Stimulated activated naive CD8-positive, alpha-beta T cell treated with anti-CD3 and anti-CD28 coated beads, Interleukin-15, amount 100 ng/mL, for 72 hours (primary cell): ENCODE measurements around the gene RSPH6A.

Experiments
- ATAC-seq: fragments of 150-1000 bp; cut with Tn5 transposase; 2 replicates; pipeline ENCODE4 v1.10.0; 2021; ENCODE audit warnings: mild to moderate bottlenecking, moderate library complexity
- DNase-seq, 2 donors: peaks; one replicate each; pipeline ENCODE4 v3.0.0; 2021 to 2022
- H3K27ac Mint-ChIP-seq, 2 donors: one replicate each; pipeline ENCODE4 v1.8.0; 2022; ENCODE audit warnings: mild to moderate bottlenecking in 2 of 2, mixed read lengths in 2 of 2, moderate library complexity in 2 of 2
- H3K27me3 Mint-ChIP-seq: one replicate; pipeline ENCODE4 v1.8.0; 2022; ENCODE audit warnings: mixed read lengths
- H3K4me1 Mint-ChIP-seq: one replicate; pipeline ENCODE4 v1.8.0; 2022; ENCODE audit warnings: mild to moderate bottlenecking, mixed read lengths
- H3K4me3 Mint-ChIP-seq, 2 donors: one replicate each; pipeline ENCODE4 v1.8.0; 2022; ENCODE audit warnings: mild to moderate bottlenecking in 2 of 2, mixed read lengths in 2 of 2, moderate library complexity in 1 of 2
- H3K9me3 Mint-ChIP-seq, 2 donors: one replicate each; pipeline ENCODE4 v1.8.0; 2022; ENCODE audit warnings: mixed read lengths in 2 of 2

RSPH6A gene

DNA sequence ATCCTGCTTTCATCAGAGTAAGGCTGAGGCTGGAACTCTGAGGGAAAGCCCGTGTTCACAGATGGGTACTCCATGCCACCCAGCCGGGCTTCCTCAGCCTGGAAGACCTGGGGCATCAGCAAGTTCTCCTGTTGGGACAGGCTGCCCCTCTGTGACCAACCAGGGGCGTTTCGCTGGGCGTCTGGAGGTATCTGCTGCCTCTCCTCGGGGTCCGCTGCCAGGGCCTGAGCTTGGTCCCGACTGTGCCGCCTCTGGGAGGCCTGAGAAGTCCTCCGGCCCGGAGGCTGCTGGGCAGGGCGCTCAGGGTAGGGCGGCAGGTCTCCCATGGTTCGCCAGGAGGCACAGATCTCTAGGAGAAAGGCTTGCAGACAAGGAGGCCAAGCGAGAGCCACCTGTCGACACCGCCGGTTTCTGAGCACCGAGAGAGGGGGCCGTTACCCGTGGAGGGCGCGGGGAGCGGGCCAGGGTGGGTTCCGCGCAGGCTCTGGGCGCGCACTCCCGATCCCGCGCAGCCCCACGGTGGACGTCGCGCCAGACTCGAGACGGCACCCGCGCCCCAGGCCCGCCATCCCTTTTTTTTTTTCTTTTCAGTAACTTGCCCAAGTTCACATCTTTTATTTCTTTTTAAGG, at the start of gene RSPH6A:
Gene RSPH6A, minus strand, starts transcription at position 458 of the 630 bp plus-strand sequence. Its CDS starts 132 bp downstream, at position 326.
- H3K27me3 Mint-ChIP-seq = peaks cover 45% of the 10 kb centered on the region
- DNase-seq (no peak), ATAC-seq (no peak)
- peaks cover 21% of the 10 kb centered on the region for H3K4me1 Mint-ChIP-seq
- H3K9me3 Mint-ChIP-seq = no peaks in the 10 kb centered on the region
- peak within 1 kb of the TSS in 1 of 2 donors; percentile 86 for H3K27ac Mint-ChIP-seq
- peak within 1 kb of the TSS in 1 of 2 donors; percentile 53 for H3K4me3 Mint-ChIP-seq

DNA sequence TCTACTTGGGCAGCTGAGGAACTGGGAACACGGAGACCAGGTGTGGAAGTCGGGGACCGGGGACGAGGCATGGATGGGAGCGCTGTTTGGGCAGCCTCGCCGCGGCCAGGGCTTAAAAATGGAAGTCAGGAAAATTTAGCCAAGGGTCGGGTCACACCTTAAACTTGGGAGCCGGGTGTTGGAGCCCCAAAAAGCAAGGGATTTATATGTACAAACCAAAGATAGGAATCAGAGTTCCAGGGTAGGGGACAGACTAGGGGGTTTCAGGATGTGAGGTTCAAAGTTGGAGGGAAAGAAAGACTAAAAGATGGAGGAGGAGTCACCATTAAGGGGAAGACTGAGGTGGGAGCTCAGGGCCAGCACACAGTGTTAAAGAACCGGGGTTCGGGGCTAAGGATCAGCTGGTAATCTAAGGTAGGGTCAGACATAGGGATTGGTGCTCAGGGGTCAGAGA, 49.5 kb upstream of the RSPH6A start:
- peaks cover 43% of the 10 kb centered on the region for H3K27me3 Mint-ChIP-seq
- no peaks in the 10 kb centered on the region for H3K9me3 Mint-ChIP-seq
- H3K4me3 Mint-ChIP-seq = peak overlapping the region; percentile 70 to 75
- no peak for ATAC-seq
- H3K27ac Mint-ChIP-seq = no peak overlapping the region
- peaks cover 39% of the 10 kb centered on the region for H3K4me1 Mint-ChIP-seq
- DNase-seq = no peak

DNA sequence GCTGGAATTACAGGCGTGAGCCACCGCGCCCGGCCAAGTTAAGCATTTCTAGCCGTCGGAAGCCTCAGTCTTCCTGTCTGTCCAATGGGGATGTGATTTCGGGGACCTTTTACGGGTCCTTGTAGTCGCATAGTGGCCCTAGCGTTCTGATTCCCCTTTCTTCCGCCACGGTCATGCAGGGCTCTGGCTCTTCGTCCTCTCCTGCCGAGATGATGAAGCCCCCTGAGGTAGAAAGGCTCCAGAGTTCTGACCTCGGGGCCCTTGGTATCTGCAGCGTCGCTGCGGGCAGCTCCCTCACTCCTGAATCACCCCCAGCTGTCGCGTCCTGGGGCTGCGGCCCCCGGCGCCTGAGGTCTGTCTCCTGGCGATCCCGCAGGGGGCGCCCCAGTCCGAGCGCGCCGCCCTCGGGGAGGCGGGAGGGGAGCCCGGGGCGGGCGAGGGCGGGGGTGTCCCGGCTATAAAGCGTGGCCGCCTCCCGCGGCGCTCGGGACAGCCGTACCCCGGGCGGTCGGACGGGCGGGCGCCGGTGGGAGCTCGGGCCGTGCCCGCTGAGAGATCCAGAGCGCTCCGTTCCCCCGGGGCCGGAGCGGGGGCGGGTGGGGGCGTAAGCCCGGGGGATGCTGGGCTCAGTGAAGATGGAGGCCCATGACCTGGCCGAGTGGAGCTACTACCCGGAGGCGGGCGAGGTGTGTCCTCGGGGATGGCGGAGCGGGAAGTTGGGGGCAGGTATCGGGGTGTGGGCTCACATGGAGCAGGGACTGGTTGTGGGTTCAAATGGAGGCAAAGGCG, 48.9 kb upstream of the RSPH6A start, which contains the start of gene FOXA3:
Gene FOXA3, plus strand, starts transcription at position 487 of the 789 bp plus-strand sequence. Its CDS starts 131 bp downstream, at position 618.
- ATAC-seq (peak; percentile 54), DNase-seq (peak; percentile 71 to 77)
- Mint-ChIP-seq H3K4me1 (peaks cover 39% of the 10 kb centered on the region), H3K27me3 (peaks cover 43% of the 10 kb centered on the region), H3K9me3 (no peaks in the 10 kb centered on the region), H3K27ac (peak within 1 kb of the TSS; percentile 94 to 96), H3K4me3 (peak within 1 kb of the TSS; percentile 94 to 98)

GRCh38 chr19:45863335-45863839, 48.3 kb upstream of the RSPH6A start:
- H3K4me1 Mint-ChIP-seq = peaks cover 41% of the 10 kb centered on the region
- peak overlapping the region; percentile 94 to 96 for H3K27ac Mint-ChIP-seq
- ATAC-seq = no peak

GRCh38 chr19:45862564-45863334, 47.6 kb upstream of the RSPH6A start, which contains the start of gene SYMPK:
SYMPK (minus strand) TSS chr19:45863147; CDS start chr19:45854495, 8,652 bp downstream.
- H3K27ac Mint-ChIP-seq = peak within 1 kb of the TSS; percentile 96

More at GRCh38 chr19:45863335-45863839, 48.3 kb upstream of the RSPH6A start:
- DNase-seq = no peak
- Mint-ChIP-seq H3K4me3 (peak overlapping the region; percentile 94 to 98), H3K27me3 (peaks cover 43% of the 10 kb centered on the region), H3K9me3 (no peaks in the 10 kb centered on the region)

DNA sequence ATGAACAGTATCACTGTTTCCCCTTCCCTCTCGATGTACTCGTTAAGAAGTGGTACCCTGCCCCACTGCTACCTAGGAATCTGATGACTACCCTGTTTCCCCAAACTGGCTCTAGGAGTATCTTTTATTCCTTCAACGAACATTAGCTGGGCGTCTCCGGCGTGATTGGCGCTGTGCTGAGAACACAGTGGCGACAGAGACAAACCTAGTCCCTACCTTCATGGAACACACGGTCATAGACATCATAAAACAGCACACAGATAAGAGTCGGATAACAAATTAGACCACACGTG, 47.1 kb upstream of the RSPH6A start:
- peak overlapping the region; percentile 96 for H3K27ac Mint-ChIP-seq
- no peak for ATAC-seq
- peak overlapping the region; percentile 94 to 98 for H3K4me3 Mint-ChIP-seq
- DNase-seq = no peak
- H3K9me3 Mint-ChIP-seq = no peaks in the 10 kb centered on the region
- peaks cover 41% of the 10 kb centered on the region for H3K27me3 Mint-ChIP-seq
- H3K4me1 Mint-ChIP-seq = peaks cover 47% of the 10 kb centered on the region

More at GRCh38 chr19:45862564-45863334, 47.6 kb upstream of the RSPH6A start, which contains the start of gene SYMPK:
- DNase-seq (peak; percentile 98 to 99), ATAC-seq (peak; percentile 97)
- H3K4me3 Mint-ChIP-seq = peak within 1 kb of the TSS; percentile 94 to 98
- peaks cover 47% of the 10 kb centered on the region for H3K4me1 Mint-ChIP-seq
- no peaks in the 10 kb centered on the region for H3K9me3 Mint-ChIP-seq
- H3K27me3 Mint-ChIP-seq = peaks cover 43% of the 10 kb centered on the region

GRCh38 chr19:45860359-45861259, 45.5 kb upstream of the RSPH6A start:
- H3K4me1 Mint-ChIP-seq = peaks cover 47% of the 10 kb centered on the region
- H3K27me3 Mint-ChIP-seq = peaks cover 25% of the 10 kb centered on the region
- DNase-seq (no peak), ATAC-seq (no peak)
- H3K27ac Mint-ChIP-seq = no peak overlapping the region
- H3K4me3 Mint-ChIP-seq = peak overlapping the region; percentile 52 to 94
- no peaks in the 10 kb centered on the region for H3K9me3 Mint-ChIP-seq

- Mint-ChIP-seq H3K4me3 (no peak overlapping the region), H3K27me3 (no peaks in the 10 kb centered on the region)
- no peak for DNase-seq
These were observed 39.2 kb upstream of the RSPH6A start for GRCh38 chr19:45854167-45854778.

DNA sequence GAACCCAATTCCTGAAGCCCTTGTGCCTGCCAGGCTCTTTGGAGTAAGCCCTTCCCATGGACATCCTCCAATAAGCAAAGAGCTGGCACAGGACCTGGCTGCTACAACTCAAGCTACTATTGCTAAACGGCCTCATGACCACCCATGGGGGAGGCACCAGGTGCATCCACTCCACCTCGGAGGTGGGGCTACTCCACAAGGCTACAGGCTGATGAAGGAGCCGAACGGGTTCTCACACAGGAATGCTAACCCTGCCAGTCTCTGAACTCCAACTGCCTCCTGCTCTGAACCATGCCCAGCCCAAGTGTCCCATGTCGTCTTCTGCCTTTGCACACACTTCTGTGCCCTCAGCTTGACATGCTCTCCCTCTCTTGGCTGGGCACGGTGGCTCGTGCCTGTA, 37.9 kb upstream of the RSPH6A start:
- no peaks in the 10 kb centered on the region for H3K27me3 Mint-ChIP-seq
- no peak overlapping the region for H3K4me3 Mint-ChIP-seq
- no peaks in the 10 kb centered on the region for H3K9me3 Mint-ChIP-seq
- H3K27ac Mint-ChIP-seq = no peak overlapping the region
- ATAC-seq (no peak), DNase-seq (no peak)
- H3K4me1 Mint-ChIP-seq = peaks cover 2% of the 10 kb centered on the region

More at GRCh38 chr19:45854167-45854778, 39.2 kb upstream of the RSPH6A start:
- H3K9me3 Mint-ChIP-seq = no peaks in the 10 kb centered on the region
- no peak for ATAC-seq
- no peak overlapping the region for H3K27ac Mint-ChIP-seq
- H3K4me1 Mint-ChIP-seq = peaks cover 8% of the 10 kb centered on the region

GRCh38 chr19:45852145-45852750, 37.1 kb upstream of the RSPH6A start:
- Mint-ChIP-seq H3K27me3 (no peaks in the 10 kb centered on the region), H3K27ac (no peak overlapping the region), H3K9me3 (no peaks in the 10 kb centered on the region), H3K4me3 (no peak overlapping the region), H3K4me1 (no peaks in the 10 kb centered on the region)
- no peak for ATAC-seq
- DNase-seq = no peak

- Mint-ChIP-seq H3K4me1 (no peaks in the 10 kb centered on the region), H3K27ac (no peak overlapping the region), H3K27me3 (no peaks in the 10 kb centered on the region), H3K4me3 (no peak overlapping the region), H3K9me3 (no peaks in the 10 kb centered on the region)
- DNase-seq = no peak
- no peak for ATAC-seq
These were observed 33.8 kb upstream of the RSPH6A start for GRCh38 chr19:45848922-45849321.

DNA sequence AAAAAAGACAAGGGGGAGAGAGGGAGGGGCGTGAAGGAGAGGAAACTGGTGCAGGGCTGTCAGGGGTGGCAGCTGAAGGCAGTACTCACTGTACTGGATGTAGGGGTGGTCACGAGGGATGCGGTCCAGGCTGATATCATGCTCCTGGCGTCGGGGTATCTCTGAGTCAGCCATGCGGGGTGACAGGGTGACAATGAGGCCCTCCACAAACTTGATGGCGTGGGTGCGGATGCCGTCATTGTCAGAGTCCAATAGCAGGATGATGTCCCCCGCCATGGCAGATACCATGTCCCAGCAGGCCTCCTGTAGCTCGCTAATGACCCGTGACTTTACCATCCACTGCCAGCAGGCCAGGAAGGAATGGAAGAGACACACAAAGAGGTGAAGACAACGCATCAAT, 32.6 kb upstream of the RSPH6A start:
- DNase-seq = no peak
- no peaks in the 10 kb centered on the region for H3K9me3 Mint-ChIP-seq
- no peaks in the 10 kb centered on the region for H3K4me1 Mint-ChIP-seq
- no peak for ATAC-seq
- H3K4me3 Mint-ChIP-seq = no peak overlapping the region
- no peaks in the 10 kb centered on the region for H3K27me3 Mint-ChIP-seq
- H3K27ac Mint-ChIP-seq = peak overlapping the region in 1 of 2 donors; percentile 88

DNA sequence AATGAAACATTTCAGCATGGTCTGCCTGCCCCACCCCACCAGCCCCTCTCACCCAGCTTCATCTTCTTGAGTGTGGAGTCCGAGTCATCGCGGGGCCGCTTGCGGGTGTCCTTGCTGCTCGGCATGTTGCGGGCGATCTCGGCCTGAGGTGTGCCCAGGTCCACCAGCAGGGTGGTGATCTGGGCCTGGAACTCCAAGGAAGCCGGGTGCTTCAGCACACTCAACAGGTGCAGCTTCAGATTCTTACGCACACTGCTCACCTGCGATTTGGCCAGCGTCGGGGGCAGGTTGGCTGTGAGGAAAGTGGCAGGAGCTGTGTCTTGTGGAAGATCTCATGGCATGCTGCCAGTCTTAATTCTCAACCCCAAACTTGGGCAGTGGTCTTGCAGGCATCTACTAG, 27.1 kb upstream of the RSPH6A start:
- DNase-seq (no peak), ATAC-seq (no peak)
- no peaks in the 10 kb centered on the region for H3K27me3 Mint-ChIP-seq
- no peaks in the 10 kb centered on the region for H3K4me1 Mint-ChIP-seq
- no peaks in the 10 kb centered on the region for H3K9me3 Mint-ChIP-seq
- no peak overlapping the region for H3K4me3 Mint-ChIP-seq
- H3K27ac Mint-ChIP-seq = no peak overlapping the region

DNA sequence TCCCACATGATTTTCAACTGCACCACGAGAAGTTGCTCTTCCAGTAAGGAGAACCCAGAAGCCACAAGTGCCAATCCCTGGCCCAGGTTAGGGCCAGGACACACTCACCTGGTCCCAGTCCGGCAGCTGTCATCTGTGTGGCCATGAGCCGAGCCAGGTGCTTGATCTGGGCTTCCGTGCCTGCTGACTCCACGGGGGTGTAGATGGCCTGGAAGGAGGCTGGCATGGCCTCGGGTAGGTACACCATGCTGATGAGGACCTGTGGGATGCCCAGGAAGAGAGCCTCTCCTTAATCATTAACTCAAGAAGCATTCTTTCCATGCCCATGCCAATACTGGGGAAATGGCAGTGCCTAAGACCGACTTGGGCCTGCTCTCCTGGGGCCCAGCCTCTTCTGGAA, 19.9 kb upstream of the RSPH6A start:
- ATAC-seq (no peak), DNase-seq (no peak)
- H3K4me3 Mint-ChIP-seq = no peak overlapping the region
- H3K27me3 Mint-ChIP-seq = no peaks in the 10 kb centered on the region
- no peaks in the 10 kb centered on the region for H3K9me3 Mint-ChIP-seq
- H3K4me1 Mint-ChIP-seq = no peaks in the 10 kb centered on the region
- H3K27ac Mint-ChIP-seq = peak overlapping the region; percentile 16 to 79
